HG02763 (cell line): ENCODE results near the gene MSLN.
"Not testable (repeated sequence)": the region's sequence is repeated elsewhere in the genome, so short reads cannot be mapped to it uniquely, and the experiment has no call there.

Experiments
- ATAC-seq: cut with Tn5 transposase; IDR thresholded peaks from one replicate; pipeline ENCODE4 v1.9.1; 2021; ENCODE audit warnings: mild to moderate bottlenecking, moderate library complexity; ENCODE audit not compliant: unreplicated experiment

Gene MSLN

DNA sequence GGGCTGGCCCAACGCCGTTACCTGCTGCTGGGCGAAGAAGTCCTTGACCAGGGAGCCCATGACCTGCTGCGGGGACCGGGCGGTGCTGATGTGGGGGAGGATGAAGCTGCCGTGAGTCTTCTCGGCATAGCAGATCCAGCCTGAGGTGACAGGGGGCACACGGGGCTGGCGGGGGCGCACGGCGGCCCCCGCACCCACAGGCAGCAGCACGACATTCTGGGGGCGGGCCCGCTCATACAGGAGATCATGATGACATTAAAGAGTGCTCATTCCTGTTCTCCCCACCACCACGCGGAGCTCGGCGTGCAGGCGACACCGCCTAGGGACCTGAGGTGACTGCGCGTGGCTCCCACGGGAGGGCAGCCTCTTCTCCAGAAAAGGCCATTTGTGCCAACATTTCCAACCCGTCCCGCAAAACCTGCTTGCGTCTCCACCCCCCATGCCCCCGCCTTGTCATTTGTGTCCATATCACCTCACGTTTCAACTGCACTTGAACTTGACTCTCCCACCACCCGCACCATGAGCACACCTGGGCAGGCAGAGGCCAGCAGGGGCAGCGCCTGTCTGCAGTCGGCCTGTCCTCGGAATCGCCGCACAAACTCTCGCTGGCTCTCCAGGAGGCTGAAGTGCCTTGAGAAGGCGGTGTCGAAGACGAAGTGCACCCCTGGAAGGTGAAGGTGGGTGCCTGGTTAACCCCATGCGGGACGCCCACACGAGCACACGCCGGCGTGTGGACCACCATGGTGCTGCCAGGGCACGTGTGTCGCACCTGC lies 26.1 kb upstream of the MSLN start:
- ATAC-seq = no peak

DNA sequence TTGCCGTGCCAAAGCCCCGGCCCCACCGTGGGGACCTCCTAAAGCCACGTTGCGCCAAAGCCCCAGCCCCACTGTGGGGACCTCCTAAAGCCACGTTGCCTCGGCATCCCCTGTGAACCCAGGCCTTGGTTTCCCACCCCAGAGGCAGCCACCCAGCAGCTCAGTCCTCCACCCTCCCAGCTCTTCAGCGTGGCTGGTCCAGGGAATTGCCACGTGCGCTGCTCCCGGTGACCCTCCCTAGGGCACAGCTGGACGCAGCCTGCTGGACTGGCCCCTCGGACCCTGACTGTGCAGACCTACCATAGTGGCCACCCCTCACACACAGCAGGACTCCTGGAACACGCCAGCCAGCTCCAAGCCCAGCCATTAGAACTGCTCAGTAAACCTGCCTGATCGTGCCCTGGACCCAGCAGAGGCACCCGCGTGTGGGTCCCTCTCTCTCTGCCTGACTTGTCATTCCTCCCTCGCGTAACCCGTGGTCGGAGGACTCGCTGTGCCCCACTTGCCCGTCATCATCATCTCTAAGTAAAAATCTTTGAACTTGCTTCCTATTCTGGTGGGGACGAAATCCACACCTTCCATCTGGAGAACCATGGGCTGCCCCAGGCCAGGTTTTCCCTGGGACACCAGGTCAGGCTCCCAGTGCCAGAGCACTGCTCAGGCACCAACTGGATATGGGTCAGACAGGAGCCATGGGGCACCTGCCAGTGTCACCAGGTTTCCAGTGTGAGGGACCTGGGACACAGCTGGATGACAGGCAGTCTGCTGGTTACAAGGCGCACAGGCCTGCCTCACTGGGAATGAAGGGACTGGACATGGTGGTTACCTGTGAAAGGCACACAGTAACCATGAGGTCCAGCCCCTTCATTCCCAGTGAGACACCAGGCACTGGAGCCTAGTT lies 25.3 kb upstream of the MSLN start:
- no peak for ATAC-seq

DNA sequence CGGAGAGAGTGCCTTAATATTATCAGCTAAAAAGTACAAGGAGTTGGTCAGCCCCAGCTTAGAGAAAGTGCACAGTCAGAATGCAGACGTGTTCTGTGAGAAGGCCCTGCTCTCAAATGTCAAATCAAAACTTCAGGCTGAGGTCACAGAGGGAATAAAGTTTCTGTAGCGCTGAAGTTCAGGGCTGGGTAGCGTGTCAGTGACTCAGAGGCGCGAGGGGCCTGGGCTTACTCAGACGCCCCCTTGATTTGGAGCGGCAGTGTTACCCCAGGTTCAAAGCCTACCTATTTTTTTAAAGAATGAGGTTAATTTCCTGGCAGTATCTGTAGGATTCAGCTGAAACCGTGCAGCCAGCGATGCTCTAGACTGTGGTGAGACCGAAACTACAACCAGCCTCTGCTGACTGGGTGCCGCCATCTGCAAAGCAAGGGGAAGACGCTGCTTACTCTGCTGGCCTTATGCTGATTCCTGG lies 24.5 kb upstream of the MSLN start:
- ATAC-seq = no peak

DNA sequence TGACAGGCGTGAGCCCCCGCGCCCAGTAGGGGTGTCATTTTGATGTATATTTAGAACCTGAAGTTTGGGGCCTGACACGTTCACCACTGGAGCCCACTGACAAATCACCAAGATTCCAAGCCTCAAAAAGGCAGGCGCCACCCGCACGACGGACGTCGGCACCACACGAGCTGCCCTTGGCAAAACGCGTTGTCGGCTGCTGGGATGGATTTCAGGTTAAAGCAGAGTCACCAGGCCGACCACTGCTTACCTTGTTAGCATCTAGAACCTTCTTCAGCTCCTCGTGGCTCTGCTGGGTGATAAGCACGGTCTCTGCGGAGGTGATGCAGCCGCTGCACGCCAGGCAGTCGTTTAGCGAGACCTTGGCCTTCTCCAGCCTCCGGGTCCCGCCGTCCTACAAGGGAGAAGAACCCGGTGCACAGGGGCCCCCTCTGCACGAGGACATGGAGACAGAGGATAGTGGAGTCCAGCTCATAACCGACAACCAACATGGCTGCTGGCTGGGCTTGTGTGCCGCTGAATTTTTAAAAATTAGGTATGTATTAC lies 23.5 kb upstream of the MSLN start:
- ATAC-seq = no peak

DNA sequence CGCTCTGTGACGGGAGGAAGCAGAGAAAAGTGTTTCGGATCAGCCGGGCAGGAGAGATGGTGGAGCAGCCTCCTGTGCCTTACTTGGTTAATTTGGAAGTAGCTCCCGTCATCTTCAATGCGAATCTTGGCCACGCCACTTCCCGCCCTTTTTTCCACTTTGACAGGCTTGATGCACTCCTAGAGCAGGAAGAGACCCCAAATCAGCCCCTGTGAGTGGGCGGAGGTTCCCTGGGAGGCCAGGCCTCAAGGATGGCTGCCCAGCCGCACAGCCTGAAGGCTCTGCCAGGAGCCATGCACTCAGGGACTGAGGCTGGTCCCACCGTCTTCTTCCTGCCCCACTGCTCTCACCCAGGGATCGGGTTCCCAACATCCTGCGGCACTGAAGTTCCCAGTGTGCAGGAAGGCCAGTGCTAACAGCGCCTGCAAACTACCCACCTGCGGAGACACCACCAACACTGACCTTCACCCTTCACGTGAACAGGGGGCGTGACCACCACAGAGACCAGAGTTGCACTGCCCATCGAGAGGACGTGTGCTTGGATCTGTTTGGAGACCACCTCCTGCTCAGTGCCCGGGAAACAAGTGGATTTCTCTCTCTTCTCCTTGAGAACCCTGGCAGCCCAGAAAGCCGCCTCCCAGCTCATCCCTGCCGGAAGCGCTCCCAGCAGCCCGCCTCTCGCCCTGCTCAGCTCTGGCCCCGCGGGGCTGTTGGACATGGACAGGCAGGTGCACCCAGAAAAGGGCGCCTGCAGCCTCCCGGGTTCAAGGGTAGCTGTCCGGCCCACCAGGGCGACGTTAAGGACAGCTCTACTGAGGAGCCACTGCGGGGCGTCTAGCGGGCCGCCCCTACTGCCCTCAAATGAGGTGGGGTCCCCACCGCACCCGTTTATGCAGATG lies 20.7 kb upstream of the MSLN start:
- no peak for ATAC-seq

DNA sequence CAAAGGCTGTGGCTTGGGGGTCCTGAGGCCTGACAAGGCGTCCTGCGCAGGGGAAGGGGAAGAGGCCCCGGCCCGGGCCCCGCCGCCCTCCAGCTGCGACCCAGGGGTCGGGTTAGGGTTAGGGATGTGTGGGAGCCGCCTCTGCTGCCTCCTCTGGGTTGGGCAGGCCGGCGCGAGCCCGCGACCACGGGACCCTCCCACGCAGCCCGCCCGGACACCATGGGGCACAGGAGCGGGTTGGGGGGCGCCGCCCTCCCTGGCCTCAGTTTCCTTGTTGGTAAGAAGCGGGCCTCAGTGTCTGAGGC lies 20.1 kb upstream of the MSLN start:
- peak; percentile 2 for ATAC-seq

DNA sequence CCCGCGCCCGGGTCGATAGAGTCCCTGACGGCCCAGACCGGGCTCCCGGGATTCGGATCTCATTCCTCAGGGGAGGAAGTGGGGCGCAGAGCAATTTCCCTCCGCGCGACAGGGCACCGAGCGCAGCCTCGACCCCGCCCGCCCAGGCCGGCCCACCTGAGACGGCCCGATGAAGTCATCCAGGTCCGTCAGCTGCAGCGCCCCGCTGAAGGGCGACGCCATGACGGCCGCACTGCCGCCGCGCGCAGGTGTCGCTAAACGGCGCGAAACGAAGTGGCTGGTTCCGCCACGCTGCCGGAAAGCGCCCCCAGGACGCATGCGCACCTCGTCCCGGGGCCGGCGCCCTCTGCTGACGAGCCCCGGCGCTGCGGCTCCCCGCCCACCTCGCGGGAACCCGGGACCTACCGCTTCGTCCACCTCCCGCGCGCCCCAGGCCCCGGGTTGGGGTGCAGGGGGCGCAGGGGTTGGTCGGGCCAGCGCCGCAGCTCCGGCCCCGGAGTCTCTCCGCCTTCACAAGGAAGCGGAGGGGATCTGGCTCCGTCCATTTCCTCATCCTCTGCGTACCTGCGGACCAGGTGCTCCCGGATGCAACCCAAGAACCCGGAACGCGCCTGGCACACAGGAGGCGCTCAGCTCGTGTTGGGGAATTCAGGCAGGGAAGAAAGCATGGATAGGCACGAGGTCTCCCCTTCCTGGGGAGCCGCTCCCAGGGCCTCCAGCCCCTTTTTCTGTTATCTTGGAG lies 19.6 kb upstream of the MSLN start, which contains the start of gene CIAO3:
Gene CIAO3 (minus strand): TSS at position 234 of the 742 bp plus-strand sequence. CDS start 12 bp downstream, at position 222.
- ATAC-seq = peak; percentile 71

DNA sequence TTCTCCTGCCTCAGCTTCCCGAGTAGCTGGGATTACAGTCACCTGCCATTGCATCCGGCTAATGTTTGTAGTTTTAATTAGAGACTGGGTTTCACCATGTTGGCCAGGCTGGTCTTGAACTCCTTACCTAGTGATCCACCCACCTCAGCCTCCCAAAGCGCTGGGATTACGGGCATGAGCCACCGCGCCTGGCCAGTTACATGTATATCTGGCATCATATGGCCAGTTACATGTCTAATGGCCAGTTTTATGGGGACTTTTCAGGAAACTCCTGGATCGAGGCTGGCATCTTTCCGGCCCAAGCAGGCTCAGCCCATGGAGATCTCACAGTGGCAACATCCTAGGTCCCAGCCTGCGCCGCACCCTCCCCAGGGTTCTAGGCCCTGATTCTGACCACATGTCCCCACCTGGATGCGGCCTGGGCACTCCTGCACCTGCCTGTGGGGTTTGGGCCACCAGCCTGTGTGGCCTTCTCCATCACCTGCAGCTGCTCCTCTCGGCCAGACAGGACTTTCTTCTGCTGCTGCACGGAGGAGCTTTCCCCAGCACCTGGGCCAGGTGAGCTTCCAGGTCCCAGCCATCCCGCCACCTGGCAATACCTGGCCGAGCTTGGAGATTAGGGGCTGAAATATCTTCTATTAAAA lies 18.4 kb upstream of the MSLN start:
- ATAC-seq = no peak

DNA sequence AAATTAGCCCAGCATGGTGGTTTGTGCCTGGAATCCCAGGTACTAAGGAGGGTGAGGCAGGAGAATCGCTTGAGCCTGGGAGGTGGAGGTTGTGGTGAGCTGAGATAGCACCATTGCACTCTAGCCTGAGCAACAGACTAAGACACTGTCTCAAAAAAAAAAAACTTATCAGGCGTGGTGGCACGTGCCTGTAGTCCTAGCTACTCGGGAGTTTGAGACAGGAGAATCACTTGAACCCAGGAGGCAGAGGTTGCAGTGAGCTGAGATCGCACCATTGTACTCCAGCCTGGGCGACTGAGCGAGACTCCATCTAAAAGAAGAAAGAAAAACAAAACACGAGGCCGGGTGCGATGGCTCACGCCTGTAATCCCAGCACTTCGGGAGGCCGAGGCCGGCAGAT lies 17.6 kb upstream of the MSLN start:
- ATAC-seq = not testable (repeated sequence)

DNA sequence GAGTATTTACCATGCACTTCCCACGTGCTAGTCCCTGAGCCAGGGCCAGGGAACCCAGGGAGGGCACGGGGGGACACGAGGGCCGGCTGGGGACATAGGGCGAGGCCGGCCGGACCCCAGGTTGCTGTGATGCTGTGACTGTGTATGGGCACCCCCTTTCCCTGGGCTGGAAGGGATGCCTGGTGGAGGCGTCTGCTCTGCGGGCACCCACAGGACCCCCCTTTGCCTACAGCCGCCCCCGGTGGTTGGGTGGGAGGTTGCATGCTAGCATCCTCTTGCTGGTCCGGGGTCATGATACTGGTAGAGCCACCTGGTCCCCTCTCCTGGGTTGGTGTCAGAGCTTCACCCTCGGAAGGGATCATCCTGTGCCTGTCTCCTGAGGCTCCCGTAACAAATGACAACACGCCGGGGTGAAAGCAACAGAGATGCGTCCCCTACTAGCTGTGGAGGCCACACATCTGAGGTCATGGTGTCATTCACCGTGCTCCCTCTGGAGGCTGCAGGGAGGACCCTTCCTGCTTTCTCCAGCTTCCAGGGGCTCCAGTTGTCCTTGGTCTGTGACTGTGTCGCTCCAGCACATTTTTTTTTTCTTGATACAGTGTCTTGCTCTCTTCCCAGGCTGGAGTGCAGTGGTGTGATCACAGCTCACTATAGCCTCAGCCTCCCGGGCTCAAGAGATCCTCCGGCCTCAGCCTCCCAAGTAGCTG lies 16.6 kb upstream of the MSLN start:
- ATAC-seq = no peak

DNA sequence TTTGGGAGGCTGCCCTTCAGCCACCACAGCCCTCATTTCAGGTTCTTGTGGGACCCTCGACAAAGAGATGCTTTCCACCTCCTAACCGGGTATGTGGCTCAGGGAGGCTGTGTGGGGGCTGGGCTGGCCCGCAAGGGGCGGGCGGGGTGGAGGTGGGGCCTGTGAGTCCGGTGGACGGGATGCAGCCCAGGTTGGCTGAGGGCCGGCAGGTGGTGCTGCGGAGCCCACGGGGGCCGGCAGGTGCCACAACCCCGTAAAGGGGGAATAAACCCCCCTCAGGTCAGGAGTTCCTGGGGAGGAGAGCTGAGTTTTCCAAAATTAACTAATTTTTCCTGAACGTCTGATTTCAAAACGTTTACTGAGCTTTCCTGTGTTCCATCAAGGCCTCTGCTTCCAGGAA lies 14.8 kb upstream of the MSLN start:
- no peak for ATAC-seq

DNA sequence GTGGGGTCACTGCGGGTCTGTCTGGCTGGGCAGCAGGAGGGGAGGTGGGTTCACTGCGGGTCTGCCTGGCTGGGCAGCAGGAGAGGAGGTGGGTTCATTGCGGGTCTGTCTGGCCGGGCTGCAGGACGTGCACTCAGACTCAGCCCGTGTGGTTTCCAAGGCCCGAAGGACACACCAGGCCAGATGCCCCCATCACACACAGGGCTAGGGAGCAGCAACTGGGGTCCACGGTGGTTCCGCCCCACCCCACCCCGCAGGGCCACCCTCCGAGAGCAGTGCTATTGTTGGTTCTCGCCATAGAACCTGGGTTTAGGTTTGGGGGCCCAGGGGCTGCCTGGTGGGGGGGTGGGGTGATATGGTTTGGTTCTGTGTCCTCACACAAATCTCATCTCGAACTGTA lies 13.9 kb upstream of the MSLN start:
- no peak for ATAC-seq

DNA sequence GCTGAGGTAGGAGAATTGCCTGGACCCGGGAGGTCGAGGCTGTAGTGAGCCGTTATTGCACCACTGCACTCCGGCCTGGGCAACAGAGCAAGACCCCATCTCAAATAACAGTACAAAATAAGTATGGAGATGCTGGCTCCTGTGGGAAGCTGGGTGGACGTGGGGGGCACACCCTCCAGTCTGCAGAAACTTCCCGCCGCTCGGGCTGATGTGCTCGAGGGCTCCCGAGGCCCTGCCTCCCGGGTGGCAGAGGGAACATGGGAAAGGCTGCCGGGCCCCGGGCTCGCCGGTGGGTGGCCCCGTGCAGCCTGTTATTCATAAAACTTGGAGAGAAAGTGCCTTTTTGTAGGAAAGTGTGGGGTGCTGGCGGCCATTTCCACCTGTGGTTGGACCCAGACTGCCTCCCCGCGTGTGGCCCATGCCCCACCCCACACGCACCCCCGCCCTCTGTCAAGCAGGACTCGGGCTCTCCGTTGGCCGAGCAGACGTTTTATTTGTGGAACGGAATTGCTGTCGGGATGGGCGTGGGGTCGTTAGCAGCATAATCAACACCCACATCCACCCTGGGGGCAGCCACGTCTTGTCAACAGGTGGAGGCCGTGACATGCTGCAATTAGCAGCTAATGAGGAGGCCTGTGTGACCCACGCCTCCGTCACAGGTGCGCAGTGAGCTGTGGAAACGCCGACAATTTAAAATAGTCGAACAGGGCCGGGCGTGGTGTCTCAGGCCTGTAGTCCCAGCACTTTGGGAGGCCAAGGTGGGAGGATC lies 12.4 kb upstream of the MSLN start:
- no peak for ATAC-seq

DNA sequence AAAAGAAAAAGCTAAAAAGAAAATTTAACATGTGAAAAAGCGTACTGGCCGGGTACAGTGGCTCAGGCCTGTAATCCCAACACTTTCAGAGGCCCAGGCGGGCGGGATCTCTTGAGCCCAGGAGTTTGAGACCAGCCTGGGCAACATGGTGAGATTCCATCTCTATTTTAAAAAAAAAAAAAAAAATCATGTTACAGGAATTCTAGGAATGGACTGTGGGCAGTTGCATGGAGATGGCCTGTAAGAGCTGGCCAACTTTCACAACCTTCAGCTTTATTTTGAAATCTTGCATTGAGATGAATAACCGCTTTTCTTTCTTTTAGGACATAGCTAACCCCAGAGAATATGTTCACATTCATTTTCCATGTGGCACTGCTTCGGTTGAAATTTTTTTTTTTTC lies 11.5 kb upstream of the MSLN start:
- no peak for ATAC-seq

DNA sequence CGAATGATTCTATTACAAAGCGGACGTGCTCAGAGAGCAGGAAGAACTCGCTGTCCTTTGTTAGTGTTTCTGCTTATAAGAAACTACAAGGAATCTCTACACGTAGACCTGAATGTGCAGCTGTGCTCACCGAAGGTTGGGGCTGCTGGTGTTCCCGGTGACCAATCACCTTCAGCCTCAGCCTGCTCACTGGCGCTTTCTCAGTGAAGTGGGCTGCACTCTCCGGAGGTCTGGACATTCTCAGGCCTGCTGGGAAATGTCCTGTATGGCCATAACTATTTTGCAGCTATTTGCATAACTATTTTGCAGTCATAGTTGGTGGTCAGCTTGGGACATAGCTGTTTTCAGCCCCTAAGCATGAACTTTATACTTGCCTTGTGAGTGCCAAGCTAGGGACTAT lies 10.0 kb upstream of the MSLN start:
- no peak for ATAC-seq

DNA sequence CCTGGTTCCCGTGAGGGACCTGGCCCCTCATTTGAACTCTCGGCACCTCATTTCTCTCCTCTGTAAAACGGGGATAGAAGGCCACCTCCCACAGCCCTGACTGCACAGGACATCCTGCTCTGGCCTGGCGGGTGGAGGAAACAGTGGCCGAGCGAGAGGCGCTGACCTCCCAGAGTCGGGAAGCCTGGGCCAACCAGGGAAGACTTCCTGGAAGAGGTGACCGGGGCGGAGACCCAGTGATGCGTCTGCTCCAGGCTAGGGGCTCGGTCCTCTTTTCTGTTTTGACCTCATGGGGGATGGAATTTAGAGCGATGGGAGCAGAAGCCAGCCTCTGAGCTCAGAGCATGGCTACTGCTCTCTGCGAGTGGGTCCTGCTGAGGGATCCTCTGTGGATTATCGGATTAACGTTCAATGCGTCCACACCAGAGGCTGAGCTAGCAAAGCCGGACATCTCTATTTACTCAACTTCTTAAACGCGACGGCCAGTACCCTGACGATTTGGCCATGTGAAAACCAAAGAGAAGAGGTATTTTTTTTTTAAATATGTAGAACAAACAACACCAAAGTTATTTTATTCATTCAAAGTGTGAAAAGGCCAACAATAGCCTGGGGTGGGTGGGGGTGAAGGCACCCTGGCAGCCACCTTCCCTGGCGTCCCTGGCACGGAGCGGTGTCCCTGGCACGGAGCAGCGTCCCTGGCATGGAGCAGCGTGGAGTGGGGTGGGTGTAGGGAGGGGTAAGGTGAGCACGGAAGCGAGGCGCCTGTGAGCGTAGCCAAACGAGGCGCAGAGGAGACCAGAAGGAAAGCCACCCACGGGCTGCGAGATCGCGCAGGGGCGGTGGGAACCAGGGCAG lies 9.2 kb upstream of the MSLN start:
- ATAC-seq = no peak

DNA sequence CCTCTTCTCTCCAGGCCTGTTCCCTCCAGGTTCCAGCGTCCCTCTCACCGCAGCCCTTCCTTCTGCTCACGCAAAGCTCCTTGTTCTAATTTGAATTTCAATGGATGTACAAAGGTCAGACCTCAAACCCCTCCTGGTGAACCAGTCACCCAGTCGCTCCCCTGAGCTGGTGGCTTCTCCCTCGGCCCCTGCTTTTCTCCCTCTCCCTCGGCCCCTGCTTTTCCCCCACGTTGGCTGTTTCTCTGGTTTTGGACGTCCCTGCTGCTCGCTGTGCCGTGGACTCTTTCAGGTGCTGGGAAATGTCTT lies 8.6 kb upstream of the MSLN start:
- no peak for ATAC-seq
